HG02852 (cell line): ENCODE results near the gene PAK1.
"Not testable (repeated sequence)": the region's sequence is repeated elsewhere in the genome, so short reads cannot be mapped to it uniquely, and the experiment has no call there.

Source experiments
- ATAC-seq: cut with Tn5 transposase; IDR thresholded peaks from one replicate; pipeline ENCODE4 v1.9.1; 2021; ENCODE audit warnings: mild to moderate bottlenecking, moderate library complexity; ENCODE audit not compliant: unreplicated experiment

The PAK1 gene

GRCh38 chr11:77473801-77474683 is at the start of gene PAK1:
Gene PAK1 (minus strand): TSS chr11:77474094. CDS start chr11:77392520, 81,574 bp downstream.
- ATAC-seq = peak; percentile 52

GRCh38 chr11:77522215-77522614 is 48.3 kb upstream of the PAK1 start:
- ATAC-seq = no peak

GRCh38 chr11:77519847-77520246 is 46.0 kb upstream of the PAK1 start:
- no peak for ATAC-seq

GRCh38 chr11:77518471-77518870 is 44.6 kb upstream of the PAK1 start:
- no peak for ATAC-seq

GRCh38 chr11:77517753-77518152 is 43.9 kb upstream of the PAK1 start:
- ATAC-seq = no peak

- no peak for ATAC-seq
Measured at GRCh38 chr11:77517226-77517625, 43.3 kb upstream of the PAK1 start.

- ATAC-seq = no peak
Measured at GRCh38 chr11:77515483-77515882, 41.6 kb upstream of the PAK1 start.

- no peak for ATAC-seq
Measured at GRCh38 chr11:77515063-77515462, 41.2 kb upstream of the PAK1 start.

GRCh38 chr11:77512092-77512491 is 38.2 kb upstream of the PAK1 start:
- no peak for ATAC-seq

- no peak for ATAC-seq
Measured at GRCh38 chr11:77510851-77511250, 37.0 kb upstream of the PAK1 start.

- no peak for ATAC-seq
Measured at GRCh38 chr11:77510095-77510494, 36.2 kb upstream of the PAK1 start.

GRCh38 chr11:77508019-77508418 is 34.1 kb upstream of the PAK1 start:
- no peak for ATAC-seq

GRCh38 chr11:77506857-77507256 is 33.0 kb upstream of the PAK1 start:
- no peak for ATAC-seq

- no peak for ATAC-seq
Measured at GRCh38 chr11:77505956-77506355, 32.1 kb upstream of the PAK1 start.

GRCh38 chr11:77503006-77503405 is 29.1 kb upstream of the PAK1 start:
- no peak for ATAC-seq

GRCh38 chr11:77502346-77502905 is 28.5 kb upstream of the PAK1 start:
- ATAC-seq = no peak

GRCh38 chr11:77501758-77502157 is 27.9 kb upstream of the PAK1 start:
- ATAC-seq = no peak

- no peak for ATAC-seq
Measured at GRCh38 chr11:77497368-77497767, 23.5 kb upstream of the PAK1 start.

- no peak for ATAC-seq
Measured at GRCh38 chr11:77495526-77495925, 21.6 kb upstream of the PAK1 start.

- not testable (repeated sequence) for ATAC-seq
Measured at GRCh38 chr11:77490035-77490434, 16.1 kb upstream of the PAK1 start.

- no peak for ATAC-seq
Measured at GRCh38 chr11:77487790-77488189, 13.9 kb upstream of the PAK1 start.

- no peak for ATAC-seq
Measured at GRCh38 chr11:77479746-77480352, 6.0 kb upstream of the PAK1 start.
